IMR-90 (cell line): ENCODE results near the gene GAMT. TPM values are rescaled to one million over a fixed set of nuclear protein-coding genes. Genes with fewer than 3 reads are reported as not detected.

Source experiments
- ATAC-seq: fragments of 200-7000 bp; cut with Tn5 transposase; 2 replicates; pipeline ENCODE4 v1.9.1; 2020; ENCODE audit warnings: low read depth, mild to moderate bottlenecking, moderate library complexity
- BruUV-seq: library from RNA; stranded (reverse); fragments of 400-500 nt; replicated peaks from 2 replicates; lab custom pipeline; 2021; lab: Mats Ljungman, UMichigan
- CTCF ChIA-PET: fragments of 300-600 bp; formaldehyde crosslinking; extraction: SDS; loops from one replicate; lab custom pipeline; 2021; ENCODE audit warnings: antibody characterized with exemption; lab: Yijun Ruan, JAX
- POLR2A ChIA-PET: fragments of 300-600 bp; sonication (Branson Sonifier 250); formaldehyde crosslinking; loops from one replicate; lab custom pipeline; 2022; ENCODE audit warnings: antibody characterized with exemption; ENCODE audit not compliant: unreplicated experiment; lab: Charles Lee
- DNase-seq: peaks from one replicate; pipeline ENCODE4 v3.0.0; 2013
- H2AFZ ChIP-seq: replicated peaks from 2 replicates; pipeline ENCODE3; 2013; ENCODE audit warnings: low read length, mild to moderate bottlenecking; ENCODE audit not compliant: poor library complexity
- H2AK5ac ChIP-seq: 2 replicates; pipeline ENCODE4 v1.6.1; 2013; ENCODE audit warnings: low read depth, low read length, inconsistent platforms
- H2AK9ac ChIP-seq: replicated peaks from 2 replicates; pipeline ENCODE3; 2013; ENCODE audit warnings: mild to moderate bottlenecking, low read depth, low read length, moderate library complexity; ENCODE audit not compliant: poor library complexity
- H2BK120ac ChIP-seq: 2 replicates; pipeline ENCODE4 v1.6.1; 2013; ENCODE audit warnings: low read depth, low read length, inconsistent platforms
- H2BK15ac ChIP-seq: 3 replicates; pipeline ENCODE4 v1.6.1; 2013; ENCODE audit warnings: low read depth, low read length, inconsistent platforms
- H2BK20ac ChIP-seq: 2 replicates; pipeline ENCODE4 v1.6.1; 2013; ENCODE audit warnings: low read depth, mild to moderate bottlenecking, inconsistent platforms, low read length, moderate library complexity
- H2BK5ac ChIP-seq: 2 replicates; pipeline ENCODE4 v1.6.1; 2013; ENCODE audit warnings: mild to moderate bottlenecking, low read depth, low read length, inconsistent platforms; ENCODE audit not compliant: poor library complexity, severe bottlenecking
- H3K14ac ChIP-seq: replicated peaks from 2 replicates; pipeline ENCODE4 v1.6.1; 2013; ENCODE audit warnings: low read depth, low read length, inconsistent platforms
- H3K18ac ChIP-seq: 2 replicates; pipeline ENCODE4 v1.6.1; 2013; ENCODE audit warnings: low read depth, low read length, control low read depth
- H3K23ac ChIP-seq: 2 replicates; pipeline ENCODE4 v1.6.1; 2013; ENCODE audit warnings: low read depth, low read length, inconsistent platforms
- H3K27ac ChIP-seq: 2 replicates; pipeline ENCODE4 v1.5.1; 2013; ENCODE audit warnings: mild to moderate bottlenecking, control low read depth, low read length; ENCODE audit not compliant: insufficient read depth
- H3K27me3 ChIP-seq: 2 replicates; pipeline ENCODE4 v1.6.1; 2013; ENCODE audit warnings: low read length; ENCODE audit not compliant: control insufficient read depth, insufficient read depth
- H3K36me3 ChIP-seq: 2 replicates; pipeline ENCODE4 v1.6.1; 2013; ENCODE audit warnings: low read length, mixed read lengths; ENCODE audit not compliant: control insufficient read depth, insufficient read depth
- H3K4ac ChIP-seq: 2 replicates; pipeline ENCODE4 v1.6.1; 2013; ENCODE audit warnings: low read depth, low read length, inconsistent platforms
- H3K4me1 ChIP-seq: 2 replicates; pipeline ENCODE4 v1.6.1; 2013; ENCODE audit warnings: low read length, mixed read lengths; ENCODE audit not compliant: control insufficient read depth, insufficient read depth
- H3K4me2 ChIP-seq: 2 replicates; pipeline ENCODE4 v1.6.1; 2013; ENCODE audit warnings: low read depth, mild to moderate bottlenecking, control low read depth, low read length, moderate library complexity
- H3K4me3 ChIP-seq: 2 replicates; pipeline ENCODE4 v1.5.1; 2013; ENCODE audit warnings: low read depth, mild to moderate bottlenecking, control low read depth, low read length, moderate library complexity; ENCODE audit not compliant: insufficient read depth
- H3K56ac ChIP-seq: 2 replicates; pipeline ENCODE4 v1.6.1; 2013; ENCODE audit warnings: low read length, inconsistent platforms; ENCODE audit not compliant: insufficient read depth; ENCODE audit errors: extremely low read depth
- H3K79me1 ChIP-seq, 2 experiments: 2 replicates each; pipeline ENCODE4 v1.6.1; 2013; ENCODE audit warnings: low read length in 2 of 2, inconsistent platforms in 1 of 2, low read depth in 1 of 2
- H3K9ac ChIP-seq: 2 replicates; pipeline ENCODE4 v1.6.1; 2013; ENCODE audit warnings: low read depth, low read length, control low read depth
- H3K9me1 ChIP-seq: 2 replicates; pipeline ENCODE4 v1.6.1; 2013; ENCODE audit warnings: low read length, inconsistent platforms; ENCODE audit not compliant: insufficient read depth
- H3K9me3 ChIP-seq: 2 replicates; pipeline ENCODE4 v1.6.1; 2013; ENCODE audit warnings: low read length; ENCODE audit not compliant: control insufficient read depth, insufficient read depth
- H4K20me1 ChIP-seq: 2 replicates; pipeline ENCODE4 v1.6.1; 2013; ENCODE audit warnings: low read length, inconsistent platforms; ENCODE audit not compliant: insufficient read depth
- H4K5ac ChIP-seq: 2 replicates; pipeline ENCODE4 v1.6.1; 2013; ENCODE audit warnings: mild to moderate bottlenecking, low read depth, low read length, control low read depth
- H4K8ac ChIP-seq, 2 experiments: 2 replicates each; pipeline ENCODE4 v1.6.1; 2013; ENCODE audit warnings: low read depth in 2 of 2, low read length in 2 of 2, control low read depth in 1 of 2, inconsistent platforms in 1 of 2
- H4K91ac ChIP-seq: 2 replicates; pipeline ENCODE4 v1.6.1; 2013; ENCODE audit warnings: low read depth, low read length, inconsistent platforms; ENCODE audit not compliant: insufficient read depth
- BHLHE40 ChIP-seq: fragments of 150-350 bp; IDR thresholded peaks from 2 replicates; pipeline ENCODE4 v1.6.1; 2016; ENCODE audit warnings: mild to moderate bottlenecking, low read depth, low read length
- CEBPB ChIP-seq: IDR thresholded peaks from 2 replicates; pipeline ENCODE4 v1.6.1; 2012; ENCODE audit warnings: low read depth, low read length, improper control_type of control experiment
- CHD1 ChIP-seq: IDR thresholded peaks from 2 replicates; pipeline ENCODE4 v1.6.1; 2012; ENCODE audit warnings: low read depth, low read length, improper control_type of control experiment
- FOS ChIP-seq: fragments of 150-350 bp; IDR thresholded peaks from 2 replicates; pipeline ENCODE4 v1.6.1; 2016; ENCODE audit warnings: low read depth, low read length
- MXI1 ChIP-seq: IDR thresholded peaks from 2 replicates; pipeline ENCODE4 v1.6.1; 2012; ENCODE audit warnings: low read depth, mild to moderate bottlenecking, low read length, moderate library complexity, borderline replicate concordance
- POLR2A ChIP-seq: IDR thresholded peaks from 2 replicates; pipeline ENCODE4 v1.6.1; 2012; ENCODE audit warnings: mild to moderate bottlenecking, low read depth, low read length
- RAD21 ChIP-seq: IDR thresholded peaks from 2 replicates; pipeline ENCODE4 v1.6.1; 2012; ENCODE audit warnings: low read length, improper control_type of control experiment
- RCOR1 ChIP-seq: IDR thresholded peaks from 2 replicates; pipeline ENCODE4 v1.6.1; 2012; ENCODE audit warnings: mild to moderate bottlenecking, low read length, improper control_type of control experiment; ENCODE audit not compliant: insufficient replicate concordance
- RFX5 ChIP-seq: IDR thresholded peaks from 2 replicates; pipeline ENCODE4 v1.8.0; 2012; ENCODE audit warnings: low read depth, mild to moderate bottlenecking, low read length, moderate library complexity
- WGBS, 2 experiments: methylation state at CpG; one replicate each; pipeline versions ENCODE4 v1.1.5 to v1.1.7; 2013; ENCODE audit warnings: missing lambda C conversion rate in 2 of 2; ENCODE audit not compliant: insufficient read length in 1 of 2; ENCODE audit errors: extremely low coverage in 2 of 2; 5-methylcytosine and 5-hydroxymethylcytosine counted together
- dilution Hi-C: fragments of 300-500 bp; cut with HindIII; formaldehyde crosslinking; loops from one replicate; pipeline ENCODE4 v1.14.3; 2018; ENCODE audit warnings: low sequenced_read_pairs; ENCODE audit not compliant: unreplicated experiment
- in situ Hi-C: fragments of 300-500 bp; cut with MboI; formaldehyde crosslinking; loops from 3 replicates; pipeline ENCODE4 v1.14.3; 2019; ENCODE audit warnings: low sequenced_read_pairs, inconsistent platforms, mixed read lengths
- intact Hi-C: fragments of 100-400 bp; cut with micrococcal nuclease; formaldehyde crosslinking; loops from 2 replicates; pipeline ENCODE4 v1.10.0; 2022
- polyA plus RNA-seq, 3 experiments: library from polyadenylated mRNA; depleted of rRNA; stranded (reverse); fragments of >200 nt; gene quantifications; 2 replicates each; pipeline ENCODE4 v1.2.3, GENCODE V29; 2012; ENCODE audit warnings: low replicate concordance in 1 of 3
- total RNA-seq: library from RNA; depleted of rRNA; stranded (reverse); fragments of >200 nt; gene quantifications from 2 replicates; pipeline ENCODE4 v1.2.3, GENCODE V29; 2012
- TF ChIP-seq, protein P1 (sequence below): conservative IDR thresholded peaks from 2 replicates; pipeline ENCODE4 v1.5.1; 2012; ENCODE audit warnings: mild to moderate bottlenecking, low read depth, low read length, improper control_type of control experiment

The GAMT gene
- total and polyA plus RNA-seq, 2 of the 4 experiments (the other 2 are of a cell fraction) = 22.8 to 51.8 TPM

DNA sequence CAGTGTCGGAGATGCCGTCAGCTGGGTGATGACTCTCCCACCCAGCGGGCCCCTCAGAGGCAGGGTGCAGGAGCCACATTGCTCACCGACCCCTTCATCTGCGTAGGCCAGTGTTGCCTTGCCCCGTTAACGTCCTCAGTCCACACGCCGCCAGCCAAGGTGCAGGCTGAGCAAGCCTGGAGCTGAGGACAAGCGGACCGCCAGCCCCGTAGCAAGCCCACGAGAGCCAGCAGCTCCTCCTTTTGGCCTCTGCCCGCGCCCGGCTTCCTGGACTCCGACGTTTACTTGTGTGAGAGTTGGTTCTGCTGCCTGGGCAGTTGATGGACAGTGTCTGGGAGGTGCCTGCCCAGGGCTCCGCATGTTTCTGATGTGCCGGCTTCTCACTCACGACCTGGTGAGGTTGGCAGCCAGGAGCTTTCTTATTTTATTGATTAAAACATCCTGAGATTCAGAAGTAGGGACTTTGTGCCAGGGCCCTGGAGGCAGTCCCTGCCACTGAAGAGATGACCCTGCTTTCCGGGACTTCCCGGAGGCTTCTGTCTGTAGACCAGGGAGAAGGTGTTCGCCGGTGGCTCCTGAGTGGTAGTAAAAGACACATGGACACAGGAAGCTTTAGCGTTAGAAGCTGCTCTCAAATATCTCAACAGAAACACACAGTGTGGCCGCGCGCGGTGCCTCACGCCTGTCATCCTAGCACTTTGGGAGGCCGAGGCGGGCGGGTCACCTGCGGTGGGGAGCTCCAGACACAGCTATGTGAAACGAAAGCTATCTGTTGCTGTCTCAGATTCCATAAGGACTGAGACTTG is 11.9 kb upstream of the GAMT start (continued):
- TF ChIP-seq RFX5 = no peak

DNA sequence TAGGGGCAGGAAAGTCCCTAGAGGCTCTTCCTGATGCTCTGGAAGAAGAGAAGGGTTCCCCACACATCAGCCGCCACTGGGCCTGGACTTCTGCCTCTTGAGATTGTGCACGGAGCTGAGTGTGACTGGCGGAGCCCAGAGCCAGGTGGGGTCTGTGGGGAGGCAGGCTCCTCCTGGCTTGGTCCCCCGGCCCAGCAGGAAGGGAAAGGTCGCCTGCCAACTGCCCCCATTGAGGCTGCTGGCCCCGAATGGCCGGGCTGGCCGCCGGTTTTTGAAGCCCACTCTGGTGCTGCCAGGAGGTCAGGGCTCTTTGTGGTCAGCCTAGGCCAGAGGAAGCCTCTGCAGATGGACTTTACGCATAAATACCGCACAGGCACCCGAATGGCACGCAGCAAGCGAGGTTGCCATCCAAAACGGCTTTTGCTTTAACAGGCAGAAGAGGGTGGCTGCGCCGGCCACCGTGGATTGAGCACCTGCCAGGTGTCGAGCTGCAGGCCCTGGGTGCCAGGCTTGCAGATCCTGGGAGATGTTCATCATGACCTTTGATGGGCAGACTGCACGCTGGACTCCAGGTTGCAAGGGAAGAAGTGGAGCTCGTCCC is 11.1 kb upstream of the GAMT start:
- Histone ChIP-seq H4K91ac (no peak overlapping the region), H3K18ac (no peak overlapping the region), H4K5ac (no peak overlapping the region), H4K20me1 (peaks cover 90% of the 10 kb centered on the region), H3K36me3 (peaks cover 16% of the 10 kb centered on the region; the same call in 1 of the 2 replicates), H2AK9ac (no peak overlapping the region), H2AK5ac (no peak overlapping the region), H3K56ac (no peak overlapping the region), H4K8ac (no peak overlapping the region), H3K27ac (no peak overlapping the region), H3K4me2 (no peak overlapping the region), H3K4ac (no peak overlapping the region), H3K23ac (no peak overlapping the region), H3K4me3 (no peak overlapping the region), H3K14ac (no peak overlapping the region), H3K4me1 (peaks cover 42% of the 10 kb centered on the region), H2BK20ac (no peak overlapping the region), H3K79me1 (peaks cover 0 to 56% of the 10 kb centered on the region in 2 experiments; a peak in 2 of 4 replicates), H2BK15ac (no peak overlapping the region), H2AFZ (no peak overlapping the region), H3K9me1 (peaks cover 21% of the 10 kb centered on the region), H3K9me3 (no peaks in the 10 kb centered on the region), H2BK5ac (no peak overlapping the region), H3K9ac (no peak overlapping the region), H2BK120ac (no peak overlapping the region), H3K27me3 (no peaks in the 10 kb centered on the region)
- TF ChIP-seq CEBPB = no peak
- TF ChIP-seq POLR2A = no peak
- TF ChIP-seq BHLHE40 = no peak
- TF ChIP-seq RAD21 = no peak
- TF ChIP-seq, protein P1, sequence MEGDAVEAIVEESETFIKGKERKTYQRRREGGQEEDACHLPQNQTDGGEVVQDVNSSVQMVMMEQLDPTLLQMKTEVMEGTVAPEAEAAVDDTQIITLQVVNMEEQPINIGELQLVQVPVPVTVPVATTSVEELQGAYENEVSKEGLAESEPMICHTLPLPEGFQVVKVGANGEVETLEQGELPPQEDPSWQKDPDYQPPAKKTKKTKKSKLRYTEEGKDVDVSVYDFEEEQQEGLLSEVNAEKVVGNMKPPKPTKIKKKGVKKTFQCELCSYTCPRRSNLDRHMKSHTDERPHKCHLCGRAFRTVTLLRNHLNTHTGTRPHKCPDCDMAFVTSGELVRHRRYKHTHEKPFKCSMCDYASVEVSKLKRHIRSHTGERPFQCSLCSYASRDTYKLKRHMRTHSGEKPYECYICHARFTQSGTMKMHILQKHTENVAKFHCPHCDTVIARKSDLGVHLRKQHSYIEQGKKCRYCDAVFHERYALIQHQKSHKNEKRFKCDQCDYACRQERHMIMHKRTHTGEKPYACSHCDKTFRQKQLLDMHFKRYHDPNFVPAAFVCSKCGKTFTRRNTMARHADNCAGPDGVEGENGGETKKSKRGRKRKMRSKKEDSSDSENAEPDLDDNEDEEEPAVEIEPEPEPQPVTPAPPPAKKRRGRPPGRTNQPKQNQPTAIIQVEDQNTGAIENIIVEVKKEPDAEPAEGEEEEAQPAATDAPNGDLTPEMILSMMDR = no peak
- no peak for TF ChIP-seq CHD1
- TF ChIP-seq RFX5 = no peak
- TF ChIP-seq RCOR1 = no peak
- TF ChIP-seq MXI1 = no peak
- no peak for TF ChIP-seq FOS
- dilution Hi-C loops (no loop called here), intact Hi-C loops (no loop called here), in situ Hi-C loops (no loop called here)
- no TSS peak for BruUV-seq
- DNase-seq (no peak), ATAC-seq (no peak)
- 86% methylated on average over 16 of the region's 21 CpGs; no CpG with 5 or more reads in 1 of the 2 experiments for WGBS, 2 experiments
- ChIA-PET CTCF (no interaction called here), POLR2A (no interaction called here)
